IPS-18c (cell line): ENCODE measurements around the gene MTCL1.

Source experiments
- H3K4me3 ChIP-seq: 2 replicates; pipeline ENCODE4 v1.7.0; 2013; ENCODE audit warnings: low read depth, mild to moderate bottlenecking, low read length, moderate library complexity; ENCODE audit not compliant: insufficient read depth
- H3K9me3 ChIP-seq: one replicate; pipeline ENCODE4 v1.6.1; 2013; ENCODE audit warnings: mild to moderate bottlenecking, low read length, moderate library complexity; ENCODE audit not compliant: control insufficient read depth, insufficient read depth

Gene MTCL1

DNA sequence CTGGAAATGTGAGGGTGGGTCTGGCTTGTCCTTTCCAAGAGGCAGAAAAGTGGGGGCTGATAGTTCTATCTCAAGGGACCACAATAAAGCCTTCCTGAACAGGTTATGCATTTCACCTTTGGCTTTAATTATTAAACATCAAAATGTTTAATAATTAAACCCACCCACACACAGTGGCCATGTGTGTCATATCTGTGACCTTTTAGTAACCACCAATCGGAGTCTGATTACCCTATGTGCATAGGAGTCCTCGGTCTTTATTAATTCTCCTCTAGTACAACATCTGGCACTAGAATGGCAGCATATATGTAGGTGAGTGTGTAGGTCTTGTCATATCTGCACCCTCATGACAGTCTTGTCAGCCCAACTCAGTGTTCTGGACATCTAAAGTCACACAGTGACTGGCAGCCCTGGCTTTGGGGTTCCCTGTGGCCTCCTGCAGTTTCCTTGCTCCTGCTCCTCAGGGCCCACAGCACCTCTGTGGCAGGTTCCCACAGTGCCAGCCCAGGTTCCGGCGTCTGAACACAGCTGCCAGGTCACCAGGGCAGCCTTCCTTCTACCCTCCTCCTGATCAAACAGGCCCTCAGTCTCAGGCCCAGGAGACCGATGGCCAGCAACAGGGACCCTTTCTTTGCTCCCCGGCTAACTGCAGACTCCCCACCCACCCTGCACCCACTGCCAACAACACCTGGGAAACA is 100.9 kb downstream of the MTCL1 start:
- Histone ChIP-seq H3K4me3 (no peak overlapping the region), H3K9me3 (no peaks in the 10 kb centered on the region)

DNA sequence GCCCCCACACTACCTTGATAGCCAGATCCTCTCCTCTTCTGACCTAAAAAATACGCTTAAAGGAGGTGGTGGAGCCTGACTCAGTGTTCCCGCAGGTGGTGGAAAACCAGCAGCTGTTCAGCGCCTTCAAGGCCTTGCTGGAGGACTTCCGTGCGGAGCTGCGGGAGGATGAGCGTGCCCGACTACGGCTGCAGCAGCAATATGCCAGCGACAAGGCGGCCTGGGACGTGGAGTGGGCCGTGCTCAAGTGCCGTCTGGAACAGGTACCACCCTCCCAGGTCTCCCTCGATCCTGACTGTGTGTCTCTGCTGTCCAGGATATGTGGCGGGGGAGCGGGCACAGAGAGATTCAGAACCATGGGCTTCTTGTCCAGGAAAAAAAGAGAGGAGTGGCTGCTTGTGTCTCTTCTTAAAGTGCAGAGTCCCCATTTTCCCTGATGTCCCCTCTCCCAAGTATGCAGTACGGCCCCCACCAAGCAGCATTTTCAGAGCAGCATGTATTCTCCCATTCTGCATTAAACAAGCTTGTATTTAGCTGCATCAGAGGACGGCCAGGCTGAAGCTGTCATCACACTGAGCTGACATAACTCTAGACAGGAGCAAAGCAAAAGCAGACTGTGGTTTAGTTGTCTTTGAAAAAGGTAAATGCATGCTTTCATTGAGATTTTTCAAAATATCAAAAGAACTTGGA is 101.6 kb downstream of the MTCL1 start:
- Histone ChIP-seq H3K4me3 (no peak overlapping the region), H3K9me3 (no peaks in the 10 kb centered on the region)

DNA sequence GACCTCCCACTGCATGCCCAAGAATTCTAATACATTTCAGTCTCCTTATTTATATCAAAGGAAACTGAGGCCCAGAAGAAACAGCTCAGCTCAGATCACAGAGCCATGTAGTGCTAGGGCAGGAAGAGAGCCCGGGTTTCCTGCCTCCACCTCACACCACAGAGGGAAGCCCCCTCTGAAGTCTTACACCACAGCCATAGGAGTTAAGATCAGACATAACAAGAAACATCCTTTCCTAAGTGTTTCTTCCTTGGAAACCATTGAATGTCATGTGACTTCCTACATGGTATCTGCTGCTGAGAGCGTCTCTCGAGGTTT is 102.1 kb downstream of the MTCL1 start:
- no peaks in the 10 kb centered on the region for H3K9me3 ChIP-seq

DNA sequence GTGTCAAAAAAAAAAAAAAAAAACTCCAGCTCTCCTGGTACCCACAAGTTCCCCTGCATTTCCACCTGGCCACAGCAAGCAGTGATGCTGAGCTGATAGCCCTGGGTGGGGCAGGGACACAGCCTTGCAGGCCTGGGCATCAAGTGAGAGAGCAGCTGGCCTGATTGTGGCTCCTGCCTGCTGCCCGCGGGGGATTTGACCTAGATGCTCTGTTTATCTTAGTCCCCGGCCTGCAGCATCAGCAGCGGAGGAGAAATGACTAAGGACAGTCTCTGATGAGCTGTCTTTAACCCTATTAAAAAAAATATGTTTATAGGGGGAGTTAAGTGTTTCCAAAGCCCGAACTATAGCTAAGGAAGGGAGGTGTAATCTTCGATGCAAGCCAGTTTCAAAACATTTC is 102.6 kb downstream of the MTCL1 start:
- Histone ChIP-seq H3K9me3 (no peaks in the 10 kb centered on the region), H3K4me3 (no peak overlapping the region)

More for the DNA sequence above, 102.1 kb downstream of the MTCL1 start:
- H3K4me3 ChIP-seq, result no peak overlapping the region

DNA sequence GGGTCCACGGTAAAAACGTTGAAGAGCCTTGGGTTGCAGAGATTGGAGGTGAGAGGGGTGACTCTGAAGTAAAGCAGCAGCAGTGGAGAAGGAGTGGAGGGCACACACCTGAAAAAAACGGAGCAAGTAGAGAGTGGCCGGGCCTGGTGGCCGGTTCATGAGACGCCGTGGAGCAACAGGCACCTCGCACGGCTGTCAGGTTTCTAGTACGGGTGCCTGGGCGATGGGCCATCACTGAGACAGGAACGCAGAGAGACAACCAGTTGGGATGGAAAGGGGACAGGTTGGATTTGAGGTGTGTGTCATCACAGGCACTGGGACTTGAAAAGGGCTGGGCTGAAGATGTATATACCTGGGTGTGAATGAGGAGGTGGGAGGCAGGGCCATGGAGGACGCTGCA is 104.2 kb downstream of the MTCL1 start:
- H3K4me3 ChIP-seq, result no peak overlapping the region
- H3K9me3 ChIP-seq, result no peaks in the 10 kb centered on the region

DNA sequence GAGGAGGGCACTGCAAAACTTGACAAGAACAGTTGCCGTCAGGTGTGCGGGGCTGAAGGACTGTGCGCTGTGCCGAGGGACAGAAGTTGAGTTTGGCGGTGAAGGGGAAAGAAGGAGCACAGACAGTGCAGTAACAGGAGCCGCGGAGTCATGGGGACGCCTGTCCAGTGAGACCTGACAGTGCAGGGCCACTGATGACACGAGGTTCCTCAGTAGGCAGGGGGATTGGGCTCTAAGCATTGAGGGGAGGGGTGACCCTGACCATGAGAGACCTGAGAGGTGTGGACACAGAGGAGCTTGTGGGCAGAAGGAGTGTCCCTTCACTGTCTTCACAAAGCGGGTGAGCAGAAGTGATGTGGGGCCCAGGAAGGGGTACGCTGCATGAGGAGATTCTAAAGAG is 104.8 kb downstream of the MTCL1 start:
- no peak overlapping the region for H3K4me3 ChIP-seq
- no peaks in the 10 kb centered on the region for H3K9me3 ChIP-seq

DNA sequence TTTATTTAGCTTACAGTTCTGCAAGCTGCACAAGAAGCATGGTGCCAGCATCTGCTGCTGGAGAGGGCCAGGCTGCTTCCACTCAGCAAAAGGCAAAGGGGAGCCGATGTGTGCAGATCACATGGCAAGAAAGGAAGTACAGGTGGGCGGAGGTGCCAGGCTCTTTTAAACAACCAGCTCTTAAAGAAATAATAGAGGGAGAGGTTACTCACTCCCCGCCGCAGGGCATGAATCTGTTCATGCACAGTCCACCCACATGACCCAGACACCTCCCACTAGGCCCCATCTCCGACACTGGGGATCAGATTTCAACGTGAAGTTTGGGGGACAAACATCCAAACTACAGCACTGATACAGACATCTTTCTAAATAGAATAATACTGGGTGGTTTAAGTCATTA is 105.8 kb downstream of the MTCL1 start:
- no peak overlapping the region for H3K4me3 ChIP-seq
- H3K9me3 ChIP-seq, result no peaks in the 10 kb centered on the region

DNA sequence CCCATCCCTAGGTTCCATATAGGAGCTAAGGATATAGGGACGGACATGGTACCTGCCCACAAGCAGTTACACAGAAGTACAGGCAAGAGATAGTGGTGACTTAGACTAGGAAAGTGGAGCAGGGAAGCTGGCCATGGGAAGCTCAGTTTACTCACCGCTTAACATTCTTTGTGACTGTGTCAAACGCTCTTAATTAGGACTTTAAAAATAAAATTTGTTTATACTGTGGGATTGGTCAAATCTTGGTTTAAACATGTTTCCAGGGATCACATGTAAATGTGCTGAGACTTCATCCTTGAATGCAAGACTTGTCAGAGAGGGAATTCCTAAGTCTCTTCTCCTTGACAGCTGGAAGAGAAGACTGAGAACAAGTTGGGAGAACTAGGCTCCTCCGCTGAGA is 107.3 kb downstream of the MTCL1 start:
- no peaks in the 10 kb centered on the region for H3K9me3 ChIP-seq
- H3K4me3 ChIP-seq, result no peak overlapping the region

DNA sequence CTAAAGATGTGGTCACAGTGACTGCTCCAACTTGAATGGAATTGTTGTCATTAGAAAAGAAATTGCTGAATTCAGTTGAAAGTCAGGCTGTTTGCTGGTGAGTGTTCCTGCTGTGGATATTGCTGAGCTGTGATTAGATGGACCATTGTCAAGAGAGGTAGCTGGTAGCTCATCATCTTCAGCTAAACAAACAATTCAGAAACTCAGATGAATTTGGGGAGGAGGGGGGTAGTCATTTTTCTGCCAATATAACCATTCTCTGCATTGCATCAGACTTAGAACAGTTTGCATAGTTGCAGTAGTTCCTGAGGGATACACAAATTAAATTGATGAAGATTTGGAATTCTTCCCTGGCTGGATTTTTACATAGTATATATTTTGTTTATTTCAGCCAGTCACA is 108.3 kb downstream of the MTCL1 start:
- Histone ChIP-seq H3K9me3 (no peaks in the 10 kb centered on the region), H3K4me3 (no peak overlapping the region)

DNA sequence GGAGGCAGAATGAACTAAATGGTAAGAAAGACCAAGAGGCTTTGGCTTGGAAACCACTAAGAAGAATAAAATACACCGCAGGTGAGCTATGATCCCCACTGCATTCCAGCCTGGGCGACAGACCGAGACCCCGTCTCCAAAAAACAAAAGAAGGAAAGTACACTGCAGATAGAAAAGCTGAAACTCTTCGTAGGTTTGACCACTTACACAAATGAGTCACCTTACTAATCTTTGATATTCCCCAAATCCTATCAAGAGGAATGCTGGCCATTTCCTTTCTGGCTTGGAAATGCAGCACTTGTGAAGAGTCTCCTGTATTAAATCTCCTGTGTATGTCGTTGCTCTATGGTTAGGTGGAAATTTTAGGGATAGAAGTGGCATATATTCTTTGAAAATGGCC is 108.8 kb downstream of the MTCL1 start:
- Histone ChIP-seq H3K9me3 (no peaks in the 10 kb centered on the region), H3K4me3 (no peak overlapping the region)

DNA sequence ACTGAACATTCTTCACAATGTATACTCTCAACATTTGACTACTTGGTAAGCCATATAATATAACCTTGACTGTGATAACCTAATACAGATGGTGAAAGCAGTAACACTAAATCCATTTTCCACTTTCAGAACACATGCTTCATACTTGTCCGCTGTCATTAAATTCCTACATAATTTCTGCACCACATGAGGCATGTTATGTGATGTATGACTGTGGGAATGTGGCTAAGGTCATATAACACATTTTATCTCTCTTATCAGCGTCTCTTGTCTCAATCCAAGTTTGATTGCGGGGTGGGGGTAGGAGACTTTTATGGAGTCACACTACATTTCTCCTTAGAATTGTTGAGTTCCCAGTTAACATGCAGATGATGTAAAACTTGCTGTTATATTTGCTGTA is 110.9 kb downstream of the MTCL1 start:
- Histone ChIP-seq H3K9me3 (no peaks in the 10 kb centered on the region), H3K4me3 (no peak overlapping the region)

DNA sequence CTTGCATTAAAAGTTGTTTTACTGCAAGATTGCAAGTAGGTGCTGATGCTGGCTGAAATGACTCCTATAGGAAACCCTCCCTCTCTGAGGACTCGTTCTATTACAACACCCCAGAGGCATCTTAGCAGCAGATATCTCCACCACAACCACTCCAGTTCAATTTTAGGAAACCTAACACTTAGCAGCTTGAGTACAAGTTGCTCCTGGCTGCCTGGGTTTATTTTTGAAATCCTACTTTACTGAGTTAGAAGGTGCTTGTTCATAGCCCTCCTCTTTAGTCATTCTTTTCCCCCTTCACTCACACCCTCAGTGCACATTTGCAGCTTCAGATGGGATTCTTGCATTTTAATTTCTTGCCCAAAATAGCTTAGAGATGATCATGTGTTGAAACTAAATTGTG is 111.5 kb downstream of the MTCL1 start:
- Histone ChIP-seq H3K4me3 (no peak overlapping the region), H3K9me3 (no peaks in the 10 kb centered on the region)

DNA sequence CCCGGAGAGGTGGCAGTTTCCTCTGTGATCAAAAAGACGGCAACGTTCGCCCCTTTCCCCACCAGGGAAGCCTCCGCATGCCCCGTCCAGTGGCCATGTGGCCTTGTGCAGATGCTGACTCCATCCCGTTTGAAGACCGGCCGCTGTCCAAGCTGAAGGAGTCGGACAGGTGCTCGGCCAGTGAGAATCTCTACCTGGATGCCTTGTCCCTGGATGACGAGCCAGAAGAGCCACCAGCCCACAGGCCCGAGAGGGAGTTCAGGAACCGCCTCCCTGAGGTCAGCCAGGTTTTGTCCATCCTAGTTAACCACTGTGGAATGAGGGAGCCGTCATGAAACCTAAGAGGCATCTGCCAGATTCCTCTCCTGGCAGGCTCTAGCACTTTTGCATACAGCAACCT is 113.6 kb downstream of the MTCL1 start:
- Histone ChIP-seq H3K4me3 (no peak overlapping the region), H3K9me3 (no peaks in the 10 kb centered on the region)

DNA sequence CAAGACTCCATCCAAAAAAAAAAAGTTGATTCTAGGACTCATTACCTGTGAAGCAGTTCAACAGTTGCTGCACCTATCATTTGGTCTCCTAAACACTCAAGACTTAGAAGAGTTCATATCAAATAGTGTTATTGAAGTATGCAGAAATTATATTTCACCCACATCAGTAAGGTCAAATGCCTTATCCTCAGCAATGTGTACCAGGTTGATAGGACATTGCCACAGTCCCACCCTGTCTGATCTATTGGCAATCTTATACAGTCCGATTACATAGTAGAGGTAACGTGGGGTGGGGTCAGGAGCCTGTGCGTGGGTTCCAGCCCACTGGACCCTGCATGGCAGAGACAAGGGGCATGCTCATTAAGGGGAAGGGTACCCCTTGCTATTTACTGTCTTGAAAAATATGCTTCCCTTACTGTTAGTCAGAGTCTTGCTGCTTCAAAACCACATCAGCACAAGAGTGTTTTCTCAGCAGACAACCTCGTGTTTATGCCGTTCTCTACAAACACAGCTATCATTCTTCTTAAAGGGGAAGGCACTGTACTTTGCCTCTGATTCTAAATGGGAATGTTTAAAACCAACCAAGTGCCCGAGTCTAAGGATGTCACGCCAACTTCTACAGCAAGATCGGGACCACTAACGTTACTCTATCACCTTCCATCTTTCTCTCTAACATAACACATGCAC is 115.2 kb downstream of the MTCL1 start:
- no peaks in the 10 kb centered on the region for H3K9me3 ChIP-seq
- no peak overlapping the region for H3K4me3 ChIP-seq

DNA sequence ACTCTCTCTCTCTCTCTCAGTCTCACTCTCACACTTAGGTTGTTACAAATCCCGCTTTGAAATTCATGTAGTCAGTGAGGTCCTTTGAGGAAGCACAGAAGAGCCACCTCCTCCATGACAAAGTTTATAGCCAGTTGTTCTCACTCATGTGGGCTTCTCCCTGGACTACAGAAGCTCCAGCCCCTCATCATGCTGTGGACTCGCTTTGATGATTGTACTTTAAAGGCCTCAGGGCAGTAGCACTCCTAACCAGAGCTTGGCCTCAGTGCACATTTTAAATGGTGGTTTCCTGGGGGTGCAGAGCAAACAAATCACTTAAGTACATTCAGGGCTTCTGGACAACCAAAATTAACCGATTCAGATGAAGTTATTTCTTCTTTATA is 115.7 kb downstream of the MTCL1 start:
- no peaks in the 10 kb centered on the region for H3K9me3 ChIP-seq

DNA sequence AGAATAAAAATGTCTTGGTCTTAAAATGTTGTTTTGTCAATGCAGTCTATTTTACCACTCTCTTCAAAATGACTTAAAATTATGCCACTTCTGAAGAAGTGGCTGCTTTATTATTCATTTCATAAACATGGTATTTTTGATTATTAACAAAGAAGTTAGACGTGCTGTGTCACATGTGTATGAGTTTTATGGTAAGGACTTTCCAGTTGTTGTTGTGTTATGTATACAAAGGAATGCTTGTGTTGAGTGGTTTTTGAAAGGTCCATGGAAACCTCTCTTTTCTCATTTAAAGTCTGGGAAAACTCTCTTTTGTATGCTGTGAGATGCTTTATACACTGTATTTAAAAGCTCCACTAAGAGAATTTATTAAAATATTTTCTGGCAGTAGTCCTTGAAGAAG is 116.2 kb downstream of the MTCL1 start:
- Histone ChIP-seq H3K9me3 (no peaks in the 10 kb centered on the region), H3K4me3 (no peak overlapping the region)

More for the DNA sequence above, 115.7 kb downstream of the MTCL1 start:
- H3K4me3 ChIP-seq, result no peak overlapping the region

DNA sequence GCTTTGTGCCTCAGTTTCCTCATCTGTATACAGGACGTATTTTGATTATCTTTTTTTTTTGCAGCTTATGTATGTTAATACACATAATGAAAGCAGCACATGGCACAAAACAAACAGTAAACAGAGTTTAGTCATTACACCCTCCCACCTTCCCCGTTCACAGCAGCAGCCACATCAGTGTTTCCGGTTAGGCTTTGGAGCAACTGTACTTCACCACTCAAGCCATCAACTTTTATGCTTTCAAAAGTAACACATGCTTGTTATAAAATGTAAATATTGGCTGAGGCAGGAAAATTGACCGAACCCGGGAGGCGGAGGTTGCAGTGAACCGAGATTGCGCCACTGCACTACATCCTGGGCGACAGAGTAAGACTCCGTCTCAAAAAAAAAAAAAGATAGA is 117.3 kb downstream of the MTCL1 start:
- Histone ChIP-seq H3K9me3 (no peaks in the 10 kb centered on the region), H3K4me3 (no peak overlapping the region)

DNA sequence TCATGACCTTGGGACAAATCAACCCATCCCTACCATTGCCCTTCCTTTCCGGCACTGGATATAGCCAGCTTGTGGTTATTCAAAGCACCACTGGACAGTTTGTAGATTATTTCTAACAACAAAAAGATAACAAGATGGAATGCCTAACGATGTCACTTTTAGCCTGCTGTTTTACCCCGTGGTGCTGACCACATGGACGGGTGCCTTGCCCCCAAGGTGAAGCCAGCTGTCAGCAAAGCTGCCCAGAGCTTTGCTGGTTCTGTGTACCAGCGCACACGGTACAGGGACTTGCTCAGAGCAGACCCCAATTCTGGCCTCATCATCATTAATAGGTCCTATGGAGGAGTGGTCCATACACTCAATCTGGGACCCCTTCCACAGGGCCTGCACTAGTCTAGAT is 118.2 kb downstream of the MTCL1 start:
- H3K9me3 ChIP-seq, result no peaks in the 10 kb centered on the region
- no peak overlapping the region for H3K4me3 ChIP-seq
